ENCODE data around the gene FCHSD2. TPM values are rescaled to one million over a fixed set of nuclear protein-coding genes. Genes with fewer than 3 reads are reported as not detected.

The FCHSD2 gene
- total RNA-seq, 1 experiment from 2014 or later = 22.6 TPM

GRCh38 chr11:72908032-72908676 lies 234.0 kb downstream of the FCHSD2 start:
- Histone ChIP-seq H3K4me2 (no peak overlapping the region), H4K20me1 (ENCODE audit: insufficient read depth) (no peaks in the 10 kb centered on the region), H3K9me2 (ENCODE audit: insufficient read depth) (no peaks in the 10 kb centered on the region), H3K9me3 (ENCODE audit: insufficient read depth, low read depth) (peaks cover 8% of the 10 kb centered on the region; the same call in 1 of the 2 replicates), H3K36me3 (ENCODE audit: low read depth) (no peaks in the 10 kb centered on the region), H3K27me3 (ENCODE audit: insufficient read depth, low read depth) (no peaks in the 10 kb centered on the region), H3F3A (ENCODE audit: insufficient read depth, low read depth) (0 out of 2 replicates have a peak, but pooled peaks cover 4% of the 10 kb centered on the region), H3K4me3 (no peak overlapping the region), H3K4me1 (replicated peaks; ENCODE audit: insufficient read depth) (no peaks in the 10 kb centered on the region), H2AFZ (no peak overlapping the region), H3K79me2 (ENCODE audit: low read depth) (no peaks in the 10 kb centered on the region), H3K27ac (no peak overlapping the region)
- DNase-seq = no peak
- POLR2A ChIA-PET (ENCODE audit: unreplicated experiment) = no interaction called here
- BruUV-seq (replicated peaks) = no TSS peak
- intact Hi-C loops (cut with micrococcal nuclease; ENCODE audit: unreplicated experiment) = no loop called here
- CTCF ChIA-PET = no interaction called here
- TF ChIP-seq EZH2 (IDR thresholded peaks at IDR 0.05; ENCODE audit: low read depth) = no peak

GRCh38 chr11:72904016-72904415 lies 238.1 kb downstream of the FCHSD2 start:
- intact Hi-C loops (cut with micrococcal nuclease; ENCODE audit: unreplicated experiment) = no loop called here
- H3K4me3 ChIP-seq = no peak overlapping the region
- no peak for DNase-seq
- no peaks in the 10 kb centered on the region; the same call in 1 of the 2 replicates for H3K9me3 ChIP-seq (ENCODE audit: insufficient read depth, low read depth)
- no peak overlapping the region for H2AFZ ChIP-seq
- ChIA-PET POLR2A (ENCODE audit: unreplicated experiment) (no interaction called here), CTCF (no interaction called here)
- no peaks in the 10 kb centered on the region for H3K36me3 ChIP-seq (ENCODE audit: low read depth)
- no TSS peak for BruUV-seq (replicated peaks)
- H3K27me3 ChIP-seq (ENCODE audit: insufficient read depth, low read depth) = no peaks in the 10 kb centered on the region
- no peaks in the 10 kb centered on the region for H3K4me1 ChIP-seq (replicated peaks; ENCODE audit: insufficient read depth)
- H3K9me2 ChIP-seq (ENCODE audit: insufficient read depth) = no peaks in the 10 kb centered on the region
- H3F3A ChIP-seq (ENCODE audit: insufficient read depth, low read depth) = 0 out of 2 replicates have a peak, but pooled peaks cover 4% of the 10 kb centered on the region
- H3K4me2 ChIP-seq = no peak overlapping the region
- H3K27ac ChIP-seq = no peak overlapping the region
- H4K20me1 ChIP-seq (ENCODE audit: insufficient read depth) = no peaks in the 10 kb centered on the region
- TF ChIP-seq EZH2 (IDR thresholded peaks at IDR 0.05; ENCODE audit: low read depth) = no peak
- H3K79me2 ChIP-seq (ENCODE audit: low read depth) = no peaks in the 10 kb centered on the region

- Histone ChIP-seq H3K4me1 (replicated peaks; ENCODE audit: insufficient read depth) (no peaks in the 10 kb centered on the region), H3K27me3 (ENCODE audit: insufficient read depth, low read depth) (no peaks in the 10 kb centered on the region), H3K4me2 (no peak overlapping the region), H3K4me3 (no peak overlapping the region), H4K20me1 (ENCODE audit: insufficient read depth) (no peaks in the 10 kb centered on the region), H3K27ac (no peak overlapping the region), H3K9me2 (ENCODE audit: insufficient read depth) (no peaks in the 10 kb centered on the region), H2AFZ (no peak overlapping the region), H3K79me2 (ENCODE audit: low read depth) (no peaks in the 10 kb centered on the region), H3K9me3 (ENCODE audit: insufficient read depth, low read depth) (no peaks in the 10 kb centered on the region), H3F3A (ENCODE audit: insufficient read depth, low read depth) (0 out of 2 replicates have a peak, but pooled peaks cover 4% of the 10 kb centered on the region), H3K36me3 (ENCODE audit: low read depth) (no peaks in the 10 kb centered on the region)
- ChIA-PET CTCF (no interaction called here), POLR2A (ENCODE audit: unreplicated experiment) (no interaction called here)
- TF ChIP-seq EZH2 (IDR thresholded peaks at IDR 0.05; ENCODE audit: low read depth) (no peak), CTCF (conservative IDR thresholded peaks at IDR 0.05) (no peak)
- intact Hi-C loops (cut with micrococcal nuclease; ENCODE audit: unreplicated experiment) = no loop called here
- no peak for DNase-seq
- BruUV-seq (replicated peaks) = no TSS peak
Observed at GRCh38 chr11:72901374-72901773, 240.7 kb downstream of the FCHSD2 start.

GRCh38 chr11:72900013-72900412 lies 242.1 kb downstream of the FCHSD2 start:
- CTCF ChIA-PET = interaction anchor here (1.2 kb wide), 1 partner anchor 286 kb away, joined by 6 read pairs; no protein-coding TSS in a partner anchor
- no TSS peak for BruUV-seq (replicated peaks)
- no peak for DNase-seq
- POLR2A ChIA-PET (ENCODE audit: unreplicated experiment) = no interaction called here
- no peaks in the 10 kb centered on the region for H3K9me3 ChIP-seq (ENCODE audit: insufficient read depth, low read depth)
- H3K4me2 ChIP-seq = no peak overlapping the region
- H3K27me3 ChIP-seq (ENCODE audit: insufficient read depth, low read depth) = no peaks in the 10 kb centered on the region
- no peaks in the 10 kb centered on the region for H3K36me3 ChIP-seq (ENCODE audit: low read depth)
- no peaks in the 10 kb centered on the region for H3K9me2 ChIP-seq (ENCODE audit: insufficient read depth)
- H3F3A ChIP-seq (ENCODE audit: insufficient read depth, low read depth) = 0 out of 2 replicates have a peak, but pooled peaks cover 4% of the 10 kb centered on the region
- H3K4me1 ChIP-seq (replicated peaks; ENCODE audit: insufficient read depth) = no peaks in the 10 kb centered on the region
- H3K27ac ChIP-seq = no peak overlapping the region
- TF ChIP-seq CTCF (conservative IDR thresholded peaks at IDR 0.05) = no peak
- TF ChIP-seq EZH2 (IDR thresholded peaks at IDR 0.05; ENCODE audit: low read depth) = no peak
- no peak overlapping the region for H2AFZ ChIP-seq
- no peak overlapping the region for H3K4me3 ChIP-seq
- intact Hi-C loops (cut with micrococcal nuclease; ENCODE audit: unreplicated experiment) = no loop called here
- H4K20me1 ChIP-seq (ENCODE audit: insufficient read depth) = no peaks in the 10 kb centered on the region
- no peaks in the 10 kb centered on the region for H3K79me2 ChIP-seq (ENCODE audit: low read depth)

All from PC-9 (cell line).